Measurements from ENCODE around the gene NUDCD2. TPM values are rescaled to one million over a fixed set of nuclear protein-coding genes. Genes with fewer than 3 reads are reported as not detected.

Gene NUDCD2
- polyA plus RNA-seq, 1 of the 3 experiments (the other 2 are of a cell fraction) = 7.8 TPM

- Histone ChIP-seq H3K27ac (ENCODE audit: low read depth in 2 of 2, low read length in 1 of 2) (peak overlapping the region; percentile 88 to 92), H2AFZ (ENCODE audit: low read depth) (0 out of 2 replicates have a peak overlapping the region, but pooled peaks have one; percentile 48), H3K36me3 (replicated peaks in 1 of 2; ENCODE audit: control insufficient read depth in 1 of 2, insufficient read depth in 2 of 2, low read length in 1 of 2) (peaks cover 0 to 2% of the 10 kb centered on the region in 2 experiments), H3K4me2 (peak overlapping the region; percentile 87), H3K9me3 (no peaks in the 10 kb centered on the region), H3K4me1 (ENCODE audit: control insufficient read depth in 1 of 2, insufficient read depth in 2 of 2, low read depth in 1 of 2, low read length in 1 of 2) (peaks cover 18 to 26% of the 10 kb centered on the region in 2 experiments), H3K9ac (peak overlapping the region; percentile 87), H4K20me1 (ENCODE audit: insufficient read depth) (peaks cover 50% of the 10 kb centered on the region), H3F3A (replicated peaks; ENCODE audit: insufficient read depth) (peaks cover 13% of the 10 kb centered on the region), H3K9me2 (no peaks in the 10 kb centered on the region), H3K27me3 (ENCODE audit: insufficient read depth) (no peaks in the 10 kb centered on the region), H3K4me3 (ENCODE audit: low read depth in 2 of 2, low read length in 1 of 2) (peak overlapping the region; percentile 70 to 86), H3K79me2 (ENCODE audit: insufficient read depth) (peaks cover 66% of the 10 kb centered on the region)
- ChIA-PET CTCF (interaction anchor here (1.1 to 1.4 kb wide), 2 partner anchors 11 to 33 kb away, joined by 4 to 5 read pairs; no protein-coding TSS in a partner anchor), POLR2A (interaction anchor here (0.9 to 2.1 kb wide), 2 partner anchors 45 to 69 kb away, joined by 3 to 11 read pairs; partner anchors contain the start of genes CCNG1, HMMR and NUDCD2)
- TF ChIP-seq NFIC (IDR thresholded peaks at IDR 0.05; ENCODE audit: borderline replicate concordance) = no peak
- no peak for TF ChIP-seq CTCF (IDR thresholded peaks at IDR 0.05)
- TF ChIP-seq TAF1 (IDR thresholded peaks at IDR 0.05; ENCODE audit: borderline replicate concordance, low read depth, low read length) = no peak
- 0% methylated on average over 9 of the region's 9 CpGs for WGBS (ENCODE audit: low lambda C conversion rate)
- no peak for DNase-seq
These were observed 46.2 kb upstream of the NUDCD2 start for GRCh38 chr5:163506095-163506457.

DNA sequence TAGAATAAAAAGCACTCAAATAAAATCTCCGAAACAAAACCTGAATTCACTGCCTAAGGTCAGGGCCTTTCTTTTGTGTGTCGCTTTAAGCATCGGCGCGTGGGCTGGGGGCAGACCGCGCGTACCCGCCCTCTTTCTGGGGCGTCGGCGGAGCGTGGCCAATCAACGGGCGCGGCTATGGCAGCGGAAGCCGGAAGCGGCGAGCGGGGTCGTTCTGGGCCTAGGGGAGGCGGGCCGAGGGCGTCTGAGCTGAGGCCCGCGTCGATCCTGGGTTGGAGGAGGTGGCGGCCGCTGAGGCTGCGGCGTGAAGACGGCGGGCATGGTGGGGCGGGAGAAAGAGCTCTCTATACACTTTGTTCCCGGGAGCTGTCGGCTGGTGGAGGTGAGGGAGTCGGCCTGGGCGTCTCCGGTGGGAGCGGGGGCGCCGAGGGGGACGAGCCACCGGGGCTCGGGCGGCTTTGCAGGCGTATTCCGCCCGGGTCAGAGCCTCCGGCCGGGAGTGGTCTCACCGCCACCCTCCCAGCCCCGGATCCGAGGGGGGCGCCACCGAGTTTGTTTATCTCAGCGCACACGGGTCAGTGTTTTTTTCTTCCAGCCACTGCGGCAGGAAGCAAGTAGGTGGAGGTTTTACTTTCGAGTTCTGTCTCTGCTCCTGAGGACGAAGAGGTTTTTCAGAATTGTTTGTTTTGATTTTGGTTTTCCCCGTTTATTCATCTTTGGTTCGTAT lies 45.6 kb upstream of the NUDCD2 start, which contains the start of gene MAT2B:
MAT2B (plus strand) TSS at position 252 of the 727 bp plus-strand sequence; CDS start at position 320, 68 bp downstream.
- peak within 1 kb of the TSS; percentile 70 to 86 for H3K4me3 ChIP-seq (ENCODE audit: low read depth in 2 of 2, low read length in 1 of 2)
- peak within 1 kb of the TSS; percentile 87 for H3K9ac ChIP-seq
- peaks cover 0 to 2% of the 10 kb centered on the region in 2 experiments for H3K36me3 ChIP-seq (replicated peaks in 1 of 2; ENCODE audit: control insufficient read depth in 1 of 2, insufficient read depth in 2 of 2, low read length in 1 of 2)
- H3K27ac ChIP-seq (ENCODE audit: low read depth in 2 of 2, low read length in 1 of 2) = peak within 1 kb of the TSS; percentile 92 to 95
- DNase-seq = peak; percentile 94
- H3K4me2 ChIP-seq = peak within 1 kb of the TSS; percentile 87
- H3F3A ChIP-seq (replicated peaks; ENCODE audit: insufficient read depth) = peaks cover 13% of the 10 kb centered on the region
- ChIA-PET POLR2A (interaction anchor here (0.7 to 2.1 kb wide), 4 partner anchors 45 to 84 kb away, joined by 3 to 11 read pairs (median 3); partner anchors contain the start of genes CCNG1, HMMR and NUDCD2), CTCF (interaction anchor here (0.6 to 1.4 kb wide), 6 partner anchors 11 to 1786 kb away, joined by 3 to 6 read pairs (median 4); no protein-coding TSS in a partner anchor)
- no peaks in the 10 kb centered on the region for H3K9me3 ChIP-seq
- peaks cover 18 to 26% of the 10 kb centered on the region in 2 experiments for H3K4me1 ChIP-seq (ENCODE audit: control insufficient read depth in 1 of 2, insufficient read depth in 2 of 2, low read depth in 1 of 2, low read length in 1 of 2)
- WGBS (ENCODE audit: low lambda C conversion rate) = 1% methylated on average over 12 of the region's 64 CpGs
- H4K20me1 ChIP-seq (ENCODE audit: insufficient read depth) = peaks cover 45% of the 10 kb centered on the region
- H3K27me3 ChIP-seq (ENCODE audit: insufficient read depth) = no peaks in the 10 kb centered on the region
- peak within 1 kb of the TSS; percentile 97 for H2AFZ ChIP-seq (ENCODE audit: low read depth)
- H3K9me2 ChIP-seq = no peaks in the 10 kb centered on the region
- peaks cover 61% of the 10 kb centered on the region for H3K79me2 ChIP-seq (ENCODE audit: insufficient read depth)
- TF ChIP-seq EZH2phosphoT487 (IDR thresholded peaks at IDR 0.05; ENCODE audit: borderline replicate concordance, low read depth) (no peak), FOSL2 (IDR thresholded peaks at IDR 0.05; ENCODE audit: borderline replicate concordance, low read depth) (no peak), JUND (IDR thresholded peaks at IDR 0.05) (no peak), RXRA (IDR thresholded peaks at IDR 0.05; ENCODE audit: borderline replicate concordance, low read depth) (no peak), MXI1 (IDR thresholded peaks at IDR 0.05; ENCODE audit: low read depth, low read length) (peak; percentile 37; the same call in 1 of the 2 replicates), FOXJ3 (CRISPR knock-in tag; IDR thresholded peaks at IDR 0.05) (peak; percentile 73; the same call in 1 of the 2 replicates), RCOR1 (IDR thresholded peaks at IDR 0.05; ENCODE audit: low read length) (no peak), RFX5 (IDR thresholded peaks at IDR 0.05; ENCODE audit: low read length) (0 out of 2 replicates have a peak, but pooled peaks have one; percentile 17), YY1 (IDR thresholded peaks at IDR 0.05; ENCODE audit: low read depth) (peak; percentile 20; the same call in 1 of the 2 replicates), TAF1 (IDR thresholded peaks at IDR 0.05; ENCODE audit: borderline replicate concordance, low read depth, low read length) (peak; percentile 61; the same call in 1 of the 2 replicates), FOXM1 (IDR thresholded peaks at IDR 0.05; ENCODE audit: low read depth) (no peak), NRF1 (IDR thresholded peaks at IDR 0.05; ENCODE audit: low read depth, low read length) (no peak; the same call in 1 of the 2 replicates), EP300 (IDR thresholded peaks at IDR 0.05; ENCODE audit: borderline replicate concordance in 1 of 2, low read depth in 1 of 2, low read length in 1 of 2) (no peak), GATA2 (CRISPR knock-in tag; IDR thresholded peaks at IDR 0.05) (no peak), NFIC (IDR thresholded peaks at IDR 0.05; ENCODE audit: borderline replicate concordance) (no peak), GABPA (IDR thresholded peaks at IDR 0.05; ENCODE audit: low read depth) (peak; percentile 81), ELF1 (IDR thresholded peaks at IDR 0.05) (peak; percentile 97)
- TF ChIP-seq, protein P1, sequence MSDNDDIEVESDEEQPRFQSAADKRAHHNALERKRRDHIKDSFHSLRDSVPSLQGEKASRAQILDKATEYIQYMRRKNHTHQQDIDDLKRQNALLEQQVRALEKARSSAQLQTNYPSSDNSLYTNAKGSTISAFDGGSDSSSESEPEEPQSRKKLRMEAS (IDR thresholded peaks at IDR 0.05; ENCODE audit: low read depth) = peak; percentile 85
- TF ChIP-seq, protein P2, sequence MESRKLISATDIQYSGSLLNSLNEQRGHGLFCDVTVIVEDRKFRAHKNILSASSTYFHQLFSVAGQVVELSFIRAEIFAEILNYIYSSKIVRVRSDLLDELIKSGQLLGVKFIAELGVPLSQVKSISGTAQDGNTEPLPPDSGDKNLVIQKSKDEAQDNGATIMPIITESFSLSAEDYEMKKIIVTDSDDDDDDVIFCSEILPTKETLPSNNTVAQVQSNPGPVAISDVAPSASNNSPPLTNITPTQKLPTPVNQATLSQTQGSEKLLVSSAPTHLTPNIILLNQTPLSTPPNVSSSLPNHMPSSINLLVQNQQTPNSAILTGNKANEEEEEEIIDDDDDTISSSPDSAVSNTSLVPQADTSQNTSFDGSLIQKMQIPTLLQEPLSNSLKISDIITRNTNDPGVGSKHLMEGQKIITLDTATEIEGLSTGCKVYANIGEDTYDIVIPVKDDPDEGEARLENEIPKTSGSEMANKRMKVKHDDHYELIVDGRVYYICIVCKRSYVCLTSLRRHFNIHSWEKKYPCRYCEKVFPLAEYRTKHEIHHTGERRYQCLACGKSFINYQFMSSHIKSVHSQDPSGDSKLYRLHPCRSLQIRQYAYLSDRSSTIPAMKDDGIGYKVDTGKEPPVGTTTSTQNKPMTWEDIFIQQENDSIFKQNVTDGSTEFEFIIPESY (IDR thresholded peaks at IDR 0.05; ENCODE audit: borderline replicate concordance, low read depth) = no peak
- TF ChIP-seq, protein P3, sequence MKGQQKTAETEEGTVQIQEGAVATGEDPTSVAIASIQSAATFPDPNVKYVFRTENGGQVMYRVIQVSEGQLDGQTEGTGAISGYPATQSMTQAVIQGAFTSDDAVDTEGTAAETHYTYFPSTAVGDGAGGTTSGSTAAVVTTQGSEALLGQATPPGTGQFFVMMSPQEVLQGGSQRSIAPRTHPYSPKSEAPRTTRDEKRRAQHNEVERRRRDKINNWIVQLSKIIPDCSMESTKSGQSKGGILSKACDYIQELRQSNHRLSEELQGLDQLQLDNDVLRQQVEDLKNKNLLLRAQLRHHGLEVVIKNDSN (IDR thresholded peaks at IDR 0.05; ENCODE audit: borderline replicate concordance, low read depth) = no peak
